GM19023 (cell line): ENCODE results near the gene AIFM3.

ENCODE experiments used
- ATAC-seq: cut with Tn5 transposase; IDR thresholded peaks from one replicate; pipeline ENCODE4 v1.9.1; 2021; ENCODE audit warnings: mild to moderate bottlenecking, moderate library complexity; ENCODE audit not compliant: unreplicated experiment

Gene AIFM3

GRCh38 chr22:20990184-20991180 lies 23.4 kb downstream of the AIFM3 start:
- no peak for ATAC-seq

DNA sequence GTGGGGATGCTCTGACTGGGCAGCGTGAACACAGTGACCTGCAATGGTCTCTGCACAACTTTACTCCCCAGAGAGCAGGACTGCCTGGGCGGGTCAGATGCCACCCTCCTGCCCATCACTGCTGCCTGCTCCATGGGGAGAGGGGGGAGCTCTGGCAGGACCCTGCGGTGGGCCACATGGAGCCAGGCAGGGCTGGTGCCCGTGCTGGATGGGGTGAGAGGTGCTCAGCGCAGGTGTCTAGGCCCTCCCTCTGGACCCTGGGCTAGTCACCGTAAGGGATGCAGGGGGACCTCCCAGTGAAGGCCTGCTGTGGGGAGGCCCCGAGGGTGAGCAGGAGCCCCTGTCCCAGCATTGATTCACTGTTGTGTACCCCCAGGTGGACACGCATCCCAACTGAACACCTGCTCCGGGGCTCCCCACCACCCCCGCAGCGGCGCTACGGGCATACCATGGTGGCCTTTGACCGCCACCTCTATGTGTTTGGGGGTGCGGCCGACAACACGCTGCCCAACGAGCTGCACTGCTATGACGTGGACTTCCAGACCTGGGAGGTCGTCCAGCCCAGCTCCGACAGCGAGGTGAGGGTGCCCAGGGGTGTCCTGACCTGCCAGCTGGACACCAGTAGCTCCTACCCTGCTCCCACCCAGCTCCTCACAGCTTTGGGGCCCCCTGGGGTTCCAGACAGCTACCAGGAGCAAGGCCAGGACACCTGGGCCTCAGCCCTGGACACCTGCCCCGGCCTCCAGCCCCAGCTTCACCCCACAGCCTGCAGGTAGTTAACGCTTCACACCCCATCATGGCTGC lies 24.4 kb downstream of the AIFM3 start:
- ATAC-seq: no peak

DNA sequence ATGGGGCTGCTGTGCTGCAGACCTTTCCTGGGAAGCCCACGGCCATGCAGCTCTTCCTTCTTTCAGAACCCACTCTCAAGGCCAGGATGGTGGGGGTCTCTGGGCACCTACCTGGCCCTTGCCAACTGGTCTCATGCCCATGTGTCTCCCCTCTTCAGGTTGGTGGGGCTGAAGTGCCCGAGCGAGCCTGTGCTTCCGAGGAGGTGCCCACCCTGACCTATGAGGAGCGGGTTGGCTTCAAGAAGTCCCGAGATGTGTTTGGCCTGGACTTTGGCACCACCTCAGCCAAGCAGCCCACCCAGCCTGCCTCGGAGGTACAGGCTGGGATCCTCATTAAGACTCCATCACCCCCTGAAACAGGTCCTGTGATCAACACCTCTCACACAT lies 25.0 kb downstream of the AIFM3 start:
- no peak for ATAC-seq

DNA sequence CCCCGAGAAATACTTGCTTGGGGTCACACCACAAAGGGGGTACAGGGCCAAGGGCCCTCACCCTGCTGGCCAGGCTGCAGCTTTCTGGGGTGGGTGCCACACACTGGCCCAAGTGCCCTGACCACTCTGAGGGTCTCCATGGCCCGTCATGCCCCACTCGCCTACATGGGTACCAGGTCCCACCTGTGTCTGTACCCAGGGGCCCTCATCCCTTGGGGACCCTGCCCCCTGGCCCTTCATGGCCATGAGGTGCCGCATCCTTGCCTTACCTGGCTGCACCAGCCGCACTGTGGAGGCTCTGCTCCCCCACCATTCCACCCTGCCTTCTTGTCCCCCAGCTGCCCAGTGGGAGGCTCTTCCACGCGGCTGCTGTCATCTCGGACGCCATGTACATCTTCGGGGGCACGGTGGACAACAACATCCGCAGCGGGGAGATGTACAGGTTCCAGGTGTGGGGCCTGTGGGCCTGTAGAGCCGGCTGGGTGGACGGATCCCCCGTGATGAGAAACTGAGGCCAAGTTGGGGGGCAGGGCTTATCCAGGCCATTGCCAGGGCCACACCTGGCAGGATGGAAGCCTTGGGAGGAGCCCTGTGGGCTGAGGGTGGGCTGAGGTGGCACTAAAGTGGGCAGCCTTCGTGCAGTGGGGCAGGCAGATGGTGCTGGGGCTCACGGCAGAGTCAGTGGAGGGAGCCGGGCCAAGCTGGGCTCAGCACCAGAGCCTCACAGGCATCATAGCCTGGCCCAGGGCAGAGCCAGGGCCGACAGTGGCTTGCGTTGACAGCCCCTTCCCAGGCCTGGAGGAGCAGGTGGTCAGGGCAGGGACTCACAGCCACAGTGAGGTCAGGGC lies 25.6 kb downstream of the AIFM3 start:
- ATAC-seq: no peak

DNA sequence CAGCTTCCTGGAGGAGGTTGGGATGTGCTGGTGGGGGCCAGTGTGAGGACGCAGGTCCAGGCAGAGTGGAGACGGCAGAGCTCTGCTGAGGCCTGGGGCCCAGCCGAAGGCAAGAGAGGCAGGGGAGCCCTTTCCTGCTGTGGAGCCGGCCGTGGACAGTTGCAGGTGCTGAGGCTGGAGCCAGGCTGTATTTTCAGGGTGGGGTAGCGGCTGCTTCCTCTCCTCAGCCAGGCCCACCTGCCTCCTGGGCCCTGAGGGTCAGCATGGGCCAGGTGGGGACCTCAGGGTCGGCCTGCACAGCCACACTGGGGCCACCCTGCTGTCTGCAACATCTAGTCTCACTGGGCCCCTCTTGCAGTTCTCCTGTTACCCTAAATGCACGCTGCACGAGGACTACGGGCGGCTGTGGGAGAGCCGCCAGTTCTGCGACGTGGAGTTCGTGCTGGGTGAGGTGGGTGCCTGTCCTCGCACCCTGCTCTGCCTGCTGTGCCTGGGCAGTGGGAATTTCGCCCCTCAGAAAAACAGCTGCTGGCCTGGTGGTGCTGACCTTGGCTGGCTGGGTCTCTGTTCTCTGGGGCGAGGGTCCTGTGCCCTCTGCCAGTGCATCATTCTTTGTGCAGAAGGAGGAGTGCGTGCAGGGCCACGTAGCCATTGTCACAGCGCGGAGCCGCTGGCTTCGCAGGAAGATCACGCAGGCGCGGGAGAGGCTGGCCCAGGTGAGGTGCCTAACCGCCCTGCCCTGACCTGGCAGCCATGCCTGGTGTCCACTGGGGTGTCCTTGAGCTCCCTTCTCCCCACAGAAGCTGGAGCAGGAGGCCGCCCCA lies 26.5 kb downstream of the AIFM3 start:
- no peak for ATAC-seq

DNA sequence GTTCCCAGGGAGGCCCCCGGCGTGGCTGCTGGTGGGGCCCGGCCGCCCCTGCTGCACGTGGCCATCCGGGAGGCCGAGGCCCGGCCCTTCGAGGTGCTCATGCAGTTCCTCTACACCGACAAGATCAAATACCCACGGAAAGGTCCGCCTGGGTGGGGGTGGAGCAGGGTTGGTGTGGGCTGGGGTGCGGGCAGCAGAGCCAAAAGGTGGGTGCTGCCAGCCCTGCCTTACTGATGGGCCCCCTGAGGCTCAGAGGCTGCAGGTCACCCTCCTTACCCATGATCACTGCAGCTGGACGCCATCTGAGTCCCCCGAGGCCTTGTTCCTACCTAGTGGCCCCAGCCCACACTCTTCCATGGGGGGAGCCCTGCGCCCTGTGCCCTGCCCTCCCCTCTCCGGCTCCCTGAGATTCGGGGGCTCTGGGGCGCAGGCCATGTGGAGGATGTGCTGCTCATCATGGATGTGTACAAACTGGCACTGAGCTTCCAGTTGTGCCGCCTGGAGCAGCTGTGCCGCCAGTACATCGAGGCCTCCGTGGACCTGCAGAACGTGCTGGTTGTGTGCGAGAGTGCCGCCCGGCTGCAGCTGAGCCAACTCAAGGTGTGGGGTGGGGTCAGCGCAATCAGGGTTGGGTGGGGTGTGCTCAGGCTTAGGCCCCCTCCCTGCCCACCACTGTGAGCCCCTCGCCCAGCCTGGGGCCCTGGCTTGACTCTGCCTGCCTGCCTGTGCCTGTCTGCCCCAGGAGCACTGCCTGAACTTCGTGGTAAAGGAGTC lies 27.3 kb downstream of the AIFM3 start:
- no peak for ATAC-seq

DNA sequence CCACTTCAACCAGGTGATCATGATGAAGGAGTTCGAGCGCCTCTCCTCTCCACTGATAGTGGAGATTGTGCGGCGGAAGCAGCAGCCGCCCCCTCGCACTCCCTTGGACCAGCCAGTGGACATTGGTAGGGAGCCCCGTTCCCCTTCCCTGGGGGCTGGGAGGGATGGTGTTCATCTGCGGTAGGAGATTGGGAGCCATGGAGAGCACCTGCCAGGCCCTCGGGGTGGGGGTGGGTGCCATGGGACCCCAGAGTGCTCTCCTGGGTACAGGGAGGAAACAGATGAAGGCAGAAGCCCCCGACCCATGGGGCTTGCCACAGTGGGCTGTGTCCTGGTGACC lies 27.8 kb downstream of the AIFM3 start:
- ATAC-seq: no peak

DNA sequence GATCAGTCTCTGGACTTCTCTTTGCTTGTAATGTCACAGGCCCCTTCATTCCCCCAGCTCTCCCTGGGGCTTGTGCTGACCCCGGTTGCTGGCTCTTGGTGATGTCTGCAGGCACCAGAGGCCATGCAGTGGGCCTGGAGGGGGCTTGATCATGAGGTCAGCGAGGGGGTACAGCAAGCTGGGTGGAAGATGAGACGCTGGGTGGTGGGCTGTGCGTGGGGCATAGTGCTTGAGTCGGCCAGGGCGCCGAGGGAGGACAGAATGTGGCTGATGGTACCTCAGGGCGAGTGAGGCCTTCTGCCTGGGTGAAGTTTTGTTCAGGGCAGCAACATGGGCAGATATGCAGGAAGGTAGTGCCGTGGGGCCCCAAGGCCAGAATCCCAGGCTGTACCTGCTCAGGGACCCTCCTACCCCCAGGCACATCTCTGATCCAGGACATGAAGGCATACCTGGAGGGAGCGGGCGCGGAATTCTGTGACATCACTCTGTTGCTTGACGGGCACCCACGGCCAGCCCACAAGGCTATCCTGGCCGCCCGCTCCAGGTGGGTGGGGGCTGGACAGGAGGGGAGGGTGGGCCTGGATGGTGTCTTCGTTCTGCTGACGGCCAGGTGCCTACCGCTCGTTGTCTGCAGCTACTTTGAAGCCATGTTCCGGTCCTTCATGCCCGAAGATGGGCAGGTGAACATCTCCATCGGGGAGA lies 28.4 kb downstream of the AIFM3 start:
- no peak for ATAC-seq

- no peak for ATAC-seq
Observed at GRCh38 chr22:20996031-20996410, 29.0 kb downstream of the AIFM3 start.

DNA sequence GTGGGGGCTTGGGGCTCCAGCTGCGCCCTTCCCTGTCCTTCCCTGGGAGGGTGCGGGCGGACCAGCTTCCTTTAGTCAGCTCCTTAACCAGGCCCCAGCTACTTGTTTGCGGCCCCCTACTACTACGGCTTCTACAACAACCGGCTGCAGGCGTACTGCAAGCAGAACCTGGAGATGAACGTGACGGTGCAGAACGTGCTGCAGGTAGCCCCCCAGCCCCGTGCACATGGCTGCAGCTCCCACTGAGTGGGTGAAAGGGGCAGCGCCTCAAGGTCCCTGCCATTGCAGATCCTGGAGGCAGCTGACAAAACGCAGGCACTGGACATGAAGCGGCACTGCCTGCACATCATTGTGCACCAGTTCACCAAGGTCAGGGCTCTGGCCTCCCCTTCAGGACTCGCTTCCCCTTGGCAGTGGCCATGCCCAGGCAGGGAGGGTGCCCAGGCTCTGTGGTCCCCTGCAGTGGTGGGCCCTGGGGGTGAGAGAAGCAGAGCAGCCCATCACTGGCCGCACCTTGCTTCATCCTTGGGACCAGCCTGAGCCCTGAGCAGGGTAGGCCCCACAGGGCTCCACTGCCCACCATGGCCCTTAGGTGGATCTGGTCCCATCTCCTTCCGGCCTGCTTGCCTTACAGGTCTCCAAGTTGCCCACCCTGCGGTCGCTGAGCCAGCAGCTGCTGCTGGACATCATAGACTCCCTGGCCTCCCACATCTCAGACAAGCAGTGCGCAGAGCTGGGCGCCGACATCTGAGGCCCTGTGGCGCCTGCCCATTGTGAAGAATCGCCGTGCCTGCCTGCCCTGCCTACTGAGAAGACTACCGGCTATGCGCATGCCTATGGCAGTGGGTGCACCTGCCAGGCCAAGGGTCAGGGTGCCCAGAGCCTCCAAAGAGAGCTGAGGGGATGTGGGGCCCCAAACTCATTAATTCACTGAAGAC lies 29.8 kb downstream of the AIFM3 start:
- no peak for ATAC-seq

GRCh38 chr22:20997536-20998257 lies 30.6 kb downstream of the AIFM3 start:
- no peak for ATAC-seq

DNA sequence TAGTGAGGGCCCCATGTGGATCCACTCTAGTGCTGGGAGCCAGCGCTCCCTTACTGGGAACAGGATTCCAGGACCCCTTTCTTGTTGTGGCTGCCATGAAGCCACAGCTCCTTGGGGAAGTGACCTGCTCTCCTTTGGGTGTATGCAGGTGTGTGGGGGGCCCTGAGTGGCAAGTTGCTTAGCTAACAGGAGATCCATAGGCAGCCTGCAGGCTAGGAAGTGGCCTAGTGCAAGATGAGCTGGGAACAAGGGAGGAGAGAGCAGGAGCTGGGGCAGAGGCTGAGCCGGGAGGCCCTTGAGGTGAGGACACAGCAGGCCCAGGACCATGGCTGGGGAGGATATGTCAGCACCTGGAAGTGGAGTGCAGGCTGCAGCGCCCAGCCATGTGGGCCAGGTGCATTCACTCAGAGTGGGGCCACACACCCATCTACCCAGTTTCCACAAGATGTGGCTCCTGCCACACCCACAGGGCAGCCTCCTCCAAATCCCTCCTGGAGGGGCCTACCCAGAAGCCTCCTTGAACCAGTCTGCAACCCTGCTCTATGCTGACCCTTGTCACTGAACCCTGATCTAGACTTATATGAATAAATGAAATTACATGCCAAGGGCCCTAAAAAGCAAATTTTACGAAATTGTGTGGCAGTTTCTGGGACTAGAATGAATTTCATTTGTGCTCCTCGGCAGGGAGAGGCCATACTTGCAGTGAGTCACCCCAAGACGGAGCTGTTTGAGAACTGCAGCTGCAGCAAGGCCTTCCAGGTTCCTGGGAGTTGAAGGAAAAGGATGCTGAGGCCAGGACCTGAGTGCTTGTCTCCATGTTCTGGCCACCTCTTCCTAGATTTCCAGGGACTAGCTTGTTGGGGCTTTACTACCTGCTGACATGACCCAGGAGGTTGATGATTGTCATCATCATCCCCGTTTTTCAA lies 31.6 kb downstream of the AIFM3 start:
- no peak for ATAC-seq

- ATAC-seq: no peak
Observed at GRCh38 chr22:20999350-21000206, 32.5 kb downstream of the AIFM3 start.

- no peak for ATAC-seq
Observed at GRCh38 chr22:21000207-21000986, 33.3 kb downstream of the AIFM3 start.
